ENCODE results near the gene ZBTB7B.

Gene ZBTB7B

DNA sequence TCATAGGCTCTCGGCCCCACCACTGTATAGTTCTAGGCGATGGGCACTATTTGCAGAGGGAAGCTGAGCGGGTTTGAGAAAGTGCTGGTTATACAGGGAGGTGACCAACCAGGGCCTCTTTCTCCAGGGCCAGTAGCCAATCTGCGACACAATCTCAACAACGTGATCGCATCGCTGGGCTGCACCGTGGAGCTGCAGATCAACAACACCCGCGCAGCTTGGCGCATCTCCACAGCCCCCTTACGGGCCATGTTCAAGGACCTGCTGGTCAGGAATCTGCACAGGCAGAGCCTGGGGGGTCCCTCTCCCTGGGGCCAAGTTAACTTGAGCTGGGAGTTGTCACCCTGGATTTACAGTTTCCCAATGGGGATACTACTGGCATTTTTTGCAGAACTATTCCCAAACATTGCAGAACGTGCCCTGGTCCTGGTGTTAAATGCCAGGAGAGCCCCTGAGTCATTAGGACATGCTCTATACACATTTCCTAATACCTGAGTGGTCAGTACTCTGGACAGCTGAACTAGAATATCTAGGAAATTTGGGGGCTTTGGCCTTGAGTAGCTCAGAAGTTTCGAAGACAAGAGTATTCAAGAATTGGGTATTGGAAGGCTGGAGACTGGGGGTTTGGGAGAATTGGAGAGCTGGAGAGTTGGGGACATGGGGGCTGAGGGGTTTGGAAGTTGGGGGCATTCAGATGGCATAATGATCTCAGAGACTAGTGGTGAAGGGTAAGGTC, 37.9 kb downstream of the ZBTB7B start:
- no peak for DNase-seq

DNA sequence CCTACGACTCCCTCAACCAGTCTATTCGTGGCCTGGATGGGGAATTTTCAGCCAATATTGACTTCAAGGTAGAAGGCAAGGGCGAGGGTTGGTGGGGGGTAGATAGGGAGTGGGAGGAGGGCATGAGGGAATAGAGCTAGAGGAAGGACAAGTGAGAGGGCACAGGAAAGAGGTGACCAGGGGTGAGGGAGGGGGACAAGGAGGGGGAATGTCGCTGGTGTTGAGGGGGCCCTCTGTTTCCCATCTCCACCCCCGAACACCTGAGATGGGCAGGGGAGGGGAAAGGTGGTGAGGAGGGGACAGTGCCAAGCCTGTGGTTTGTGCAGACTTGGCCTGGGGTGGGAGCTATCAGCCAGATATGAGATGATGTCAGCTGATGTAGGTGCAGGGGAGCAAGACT, 40.2 kb downstream of the ZBTB7B start:
- DNase-seq = no peak

DNA sequence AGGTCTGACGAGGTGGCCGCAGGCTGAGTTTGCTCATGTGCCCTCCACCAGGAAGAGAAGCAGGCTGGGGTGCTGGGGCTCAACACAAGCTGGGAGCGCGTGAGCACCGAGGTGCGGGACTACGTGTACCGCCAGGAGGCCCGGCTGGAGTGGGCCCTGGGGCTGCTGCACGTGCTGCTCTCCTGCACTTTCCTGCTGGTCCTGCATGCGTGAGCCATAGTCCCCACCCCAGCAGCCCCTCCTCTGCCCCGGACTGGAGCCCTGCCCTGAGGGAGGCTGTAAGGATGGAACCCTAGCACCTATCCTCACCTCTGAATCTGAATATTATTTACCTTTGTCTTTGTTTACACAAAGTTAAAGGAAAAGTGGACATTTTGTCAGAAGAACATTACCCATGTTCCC, 40.7 kb downstream of the ZBTB7B start:
- DNase-seq = no peak

DNA sequence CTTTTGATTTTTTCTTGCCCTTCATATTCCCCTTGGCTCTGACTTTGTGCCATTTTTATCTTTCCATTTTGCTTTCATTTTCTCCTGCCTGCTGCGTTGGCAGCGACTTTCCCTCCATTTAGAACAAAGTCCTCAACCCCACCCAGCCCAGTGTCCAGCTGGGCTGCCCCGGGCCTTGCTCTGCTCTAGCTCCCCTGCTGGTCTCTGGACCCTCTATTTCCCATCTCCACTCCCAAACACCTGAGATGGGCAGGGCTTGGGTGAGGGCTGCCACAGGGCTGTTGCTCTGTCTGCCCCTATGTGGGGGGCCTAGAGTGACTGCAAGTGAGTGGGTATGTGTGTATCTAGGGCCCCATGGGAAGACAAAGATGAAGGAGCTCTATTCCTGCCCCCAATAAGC, 41.2 kb downstream of the ZBTB7B start:
- no peak for DNase-seq

DNA sequence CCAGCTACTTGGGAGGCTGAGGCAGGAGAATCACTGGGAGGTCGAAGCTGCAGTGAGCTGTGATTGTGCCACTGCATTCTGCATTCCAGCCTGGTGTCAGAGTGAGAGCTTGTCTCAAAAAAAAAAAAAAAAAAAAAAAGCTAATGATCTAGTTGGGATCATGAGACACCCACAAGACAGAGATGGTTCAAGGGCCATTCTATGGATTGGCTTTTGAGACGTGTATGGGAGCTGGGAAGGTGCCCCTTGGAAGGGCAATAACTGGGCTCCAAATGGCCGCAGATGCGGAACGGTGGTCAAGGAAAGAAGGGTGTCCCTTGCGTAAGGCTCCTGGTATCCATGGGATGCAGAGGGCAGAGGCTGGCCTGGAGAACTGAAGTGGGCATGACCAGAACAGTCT, 41.8 kb downstream of the ZBTB7B start:
- no peak for DNase-seq

DNA sequence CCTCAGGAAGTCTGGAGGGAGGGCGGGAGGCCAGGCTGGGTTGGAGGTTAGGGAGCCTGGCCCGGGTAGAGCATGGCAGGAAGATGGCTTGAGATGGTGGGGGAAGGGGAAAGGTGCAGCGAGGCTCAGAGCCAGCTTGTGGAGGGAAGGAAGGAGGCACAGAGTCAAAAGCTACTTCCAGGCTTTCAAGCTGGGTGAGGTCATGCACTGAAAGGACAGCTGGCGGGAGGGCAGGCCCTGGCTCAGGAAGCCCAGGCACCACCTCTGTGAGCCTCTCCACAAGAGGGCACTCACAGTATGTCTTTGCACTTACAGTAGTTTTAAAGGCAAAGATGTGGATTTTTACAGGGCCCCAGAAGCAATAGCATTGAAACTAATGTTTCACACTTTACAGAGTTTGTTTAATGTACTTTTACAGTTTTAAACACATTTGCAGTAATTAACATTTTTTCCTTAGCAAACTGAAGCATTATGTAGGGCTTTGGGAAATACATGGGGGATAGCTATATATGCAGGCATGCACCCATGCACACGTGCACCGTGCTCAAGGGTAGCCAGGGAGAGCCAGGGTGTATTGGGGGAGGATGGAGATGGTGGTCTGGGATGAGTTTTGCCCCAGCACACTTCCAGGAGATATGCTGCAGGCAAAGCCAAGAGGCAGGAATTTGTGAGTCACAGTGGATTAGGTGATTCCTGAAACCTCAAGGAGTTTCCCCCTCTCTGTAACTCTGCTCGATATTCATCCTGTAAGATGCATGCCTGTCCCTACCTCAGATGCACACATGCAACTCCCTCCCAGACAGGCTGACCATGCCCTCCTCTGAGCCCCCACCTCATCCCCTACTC, 42.4 kb downstream of the ZBTB7B start:
- peak; percentile 95 for DNase-seq

DNA sequence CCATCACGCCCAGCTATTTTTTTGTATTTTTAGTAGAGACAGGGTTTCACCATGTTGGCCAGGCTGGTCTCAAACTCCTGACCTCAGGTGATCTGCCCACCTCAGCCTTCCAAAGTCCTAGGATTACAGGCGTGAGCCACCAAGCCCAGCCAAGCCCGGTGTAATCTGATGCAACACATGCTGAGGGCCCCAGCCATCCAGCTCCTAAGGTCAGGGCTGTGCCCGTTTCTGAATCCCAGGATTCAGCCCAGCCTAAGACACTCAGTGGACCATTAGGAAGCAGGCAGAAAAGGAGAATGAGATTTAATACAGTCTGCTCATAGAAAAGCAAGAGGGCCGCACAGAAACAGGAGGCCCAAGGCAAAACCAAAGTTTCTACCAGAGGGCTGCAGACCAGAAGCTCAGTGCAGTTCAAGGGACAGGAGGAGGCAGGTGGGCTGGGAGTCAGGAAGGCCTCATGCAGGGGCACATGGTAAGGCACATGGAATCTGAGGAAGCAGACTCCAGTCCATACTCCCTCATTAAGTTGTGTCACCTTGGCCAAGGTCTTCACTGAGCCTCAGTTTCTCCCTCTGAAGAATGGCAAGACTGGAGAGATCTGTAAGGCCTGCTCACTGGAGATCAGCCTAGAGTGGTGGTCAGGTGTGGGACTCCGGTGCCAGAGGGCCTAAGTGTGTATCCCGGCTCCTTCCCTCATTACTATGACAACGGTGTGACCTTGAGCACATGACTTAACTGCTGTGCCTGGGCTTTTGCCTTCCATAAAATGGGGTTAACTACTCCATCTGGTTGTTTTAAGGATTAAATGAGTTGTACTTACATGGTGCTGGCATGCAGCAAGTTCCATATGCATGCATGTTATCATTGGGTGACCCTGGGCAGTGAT, 46.1 kb downstream of the ZBTB7B start:
- DNase-seq = no peak

DNA sequence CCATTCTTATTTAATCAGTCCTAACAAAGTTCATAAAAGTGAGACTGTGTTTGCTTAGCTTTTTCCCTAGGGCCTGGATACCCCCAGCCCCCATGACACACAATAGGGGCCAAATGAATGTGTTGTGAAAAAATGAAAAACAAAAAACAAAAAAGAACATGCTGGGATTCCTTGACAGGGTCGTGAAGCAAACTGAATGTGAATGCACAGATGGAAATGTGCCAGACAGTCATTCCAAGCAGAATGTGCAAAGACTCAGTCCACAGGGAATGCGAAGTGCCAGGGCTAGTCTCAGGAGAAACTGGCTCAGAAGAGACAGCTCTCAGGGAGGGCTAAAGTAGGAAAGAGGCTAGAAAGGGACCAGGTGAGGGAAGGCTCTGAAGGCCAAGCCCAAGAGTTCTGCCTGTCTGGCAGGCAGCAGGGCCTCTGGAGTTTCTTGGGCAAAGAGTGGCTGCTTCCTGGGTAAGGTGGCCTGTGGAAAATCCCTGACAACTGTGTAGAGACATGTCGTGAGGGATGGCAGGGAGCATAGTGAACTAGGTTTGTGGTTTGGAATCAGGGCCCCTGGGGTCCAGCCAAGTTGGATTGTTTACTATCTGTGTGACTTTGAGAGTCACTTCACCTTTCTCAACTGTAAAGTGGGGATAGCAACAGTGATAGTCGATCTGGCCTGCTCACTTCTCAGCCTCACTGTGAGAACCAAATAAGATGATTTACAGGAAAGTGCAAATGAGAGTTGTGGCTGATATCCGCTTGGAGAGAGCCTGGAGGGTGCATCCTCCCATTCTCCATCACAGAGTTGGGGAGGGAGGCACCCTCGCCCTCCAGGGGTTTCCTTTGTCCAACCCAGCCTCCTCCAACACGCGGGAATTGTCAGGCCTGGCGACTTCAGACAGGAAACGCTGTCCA, 47.3 kb downstream of the ZBTB7B start:
- DNase-seq = peak; percentile 58

DNA sequence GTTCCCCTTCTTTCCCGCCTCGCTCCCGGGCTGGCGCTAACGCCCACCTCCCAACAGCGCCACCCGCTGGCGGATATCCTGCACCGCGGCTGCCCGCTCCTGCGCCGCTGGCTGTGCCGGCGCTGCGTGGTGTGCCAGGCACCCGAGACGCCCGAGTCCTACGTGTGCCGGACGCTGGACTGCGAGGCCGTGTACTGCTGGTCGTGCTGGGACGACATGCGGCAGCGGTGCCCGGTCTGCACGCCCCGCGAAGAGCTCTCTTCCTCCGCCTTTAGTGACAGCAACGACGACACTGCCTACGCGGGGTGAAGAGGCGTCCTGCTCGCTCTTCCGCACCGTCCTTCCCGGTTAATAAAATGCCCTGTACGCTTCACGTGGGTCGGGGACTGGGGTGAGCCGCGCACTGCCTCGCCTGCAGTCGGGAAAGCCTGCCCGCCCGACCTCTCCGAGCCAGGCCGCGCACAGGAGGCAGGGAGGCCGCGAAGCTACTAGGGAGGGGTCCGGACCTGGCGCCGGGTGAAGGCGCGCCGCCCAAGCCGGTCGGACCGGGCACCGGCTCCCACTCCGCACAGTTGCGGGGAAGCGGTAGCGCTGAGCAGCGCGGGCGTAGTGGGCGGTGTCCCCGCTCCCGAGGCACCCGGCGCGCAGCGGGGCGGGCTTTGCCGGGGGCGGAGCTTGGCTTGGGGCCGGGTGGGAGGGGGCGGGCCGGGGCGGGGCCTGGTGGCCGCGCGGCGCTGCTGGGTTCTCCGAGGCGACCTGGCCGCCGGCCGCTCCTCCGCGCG, 48.1 kb downstream of the ZBTB7B start, which contains the start of gene ADAM15:
TSS of gene ADAM15 (plus strand) at position 757 of the 782 bp plus-strand sequence. CDS start 71 bp downstream, outside the sequence.
- DNase-seq = peak; percentile 95

DNA sequence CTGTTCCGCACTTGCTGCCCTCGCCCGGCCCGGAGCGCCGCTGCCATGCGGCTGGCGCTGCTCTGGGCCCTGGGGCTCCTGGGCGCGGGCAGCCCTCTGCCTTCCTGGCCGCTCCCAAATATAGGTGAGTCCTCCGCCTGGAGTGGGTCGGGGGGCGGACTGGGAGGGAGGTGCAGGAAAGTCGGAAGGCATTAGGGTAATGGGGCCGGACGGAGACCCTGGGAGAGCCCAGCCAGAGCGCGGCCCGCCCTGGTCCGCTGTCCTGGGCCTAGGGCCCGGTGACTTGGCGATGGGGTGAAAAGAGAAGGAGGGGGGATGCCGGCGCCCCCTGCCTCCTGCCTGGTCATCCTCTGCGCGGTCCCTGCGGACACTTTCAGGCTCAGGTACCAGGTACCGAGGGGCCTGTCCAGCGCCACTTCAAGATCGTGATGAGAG, 48.8 kb downstream of the ZBTB7B start:
- no peak for DNase-seq

DNA sequence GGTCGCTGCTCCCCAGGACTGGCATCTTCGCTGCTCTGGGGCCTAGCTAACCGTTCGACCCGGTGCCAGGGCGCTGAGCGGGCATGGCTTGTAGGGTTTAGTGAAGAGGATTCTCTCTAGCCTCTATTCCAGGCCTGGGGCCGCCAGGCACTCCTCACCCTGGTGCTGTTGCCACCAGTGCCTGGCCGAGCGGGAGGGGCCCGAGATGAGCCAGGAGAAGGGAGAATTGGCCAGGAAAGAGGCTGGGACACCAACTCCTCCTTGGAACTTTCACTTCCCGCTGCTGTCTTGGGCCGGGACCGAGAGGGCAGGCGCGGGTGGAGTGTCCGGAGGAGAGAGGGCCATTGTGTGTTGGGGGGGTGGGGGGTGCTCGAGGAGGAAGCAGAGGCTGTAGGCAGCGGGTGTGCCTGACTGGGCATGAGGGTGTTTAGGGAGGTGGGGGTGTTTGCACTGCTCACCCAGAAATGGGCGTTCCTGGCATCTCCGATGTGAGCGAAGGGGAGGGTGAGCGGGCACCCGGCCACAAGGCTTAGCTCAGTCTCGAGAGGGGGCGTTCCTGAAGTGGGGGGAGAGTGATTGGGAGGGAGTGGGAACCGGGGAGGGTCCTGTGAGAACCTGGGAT, 49.3 kb downstream of the ZBTB7B start:
- DNase-seq = peak; percentile 67

DNA sequence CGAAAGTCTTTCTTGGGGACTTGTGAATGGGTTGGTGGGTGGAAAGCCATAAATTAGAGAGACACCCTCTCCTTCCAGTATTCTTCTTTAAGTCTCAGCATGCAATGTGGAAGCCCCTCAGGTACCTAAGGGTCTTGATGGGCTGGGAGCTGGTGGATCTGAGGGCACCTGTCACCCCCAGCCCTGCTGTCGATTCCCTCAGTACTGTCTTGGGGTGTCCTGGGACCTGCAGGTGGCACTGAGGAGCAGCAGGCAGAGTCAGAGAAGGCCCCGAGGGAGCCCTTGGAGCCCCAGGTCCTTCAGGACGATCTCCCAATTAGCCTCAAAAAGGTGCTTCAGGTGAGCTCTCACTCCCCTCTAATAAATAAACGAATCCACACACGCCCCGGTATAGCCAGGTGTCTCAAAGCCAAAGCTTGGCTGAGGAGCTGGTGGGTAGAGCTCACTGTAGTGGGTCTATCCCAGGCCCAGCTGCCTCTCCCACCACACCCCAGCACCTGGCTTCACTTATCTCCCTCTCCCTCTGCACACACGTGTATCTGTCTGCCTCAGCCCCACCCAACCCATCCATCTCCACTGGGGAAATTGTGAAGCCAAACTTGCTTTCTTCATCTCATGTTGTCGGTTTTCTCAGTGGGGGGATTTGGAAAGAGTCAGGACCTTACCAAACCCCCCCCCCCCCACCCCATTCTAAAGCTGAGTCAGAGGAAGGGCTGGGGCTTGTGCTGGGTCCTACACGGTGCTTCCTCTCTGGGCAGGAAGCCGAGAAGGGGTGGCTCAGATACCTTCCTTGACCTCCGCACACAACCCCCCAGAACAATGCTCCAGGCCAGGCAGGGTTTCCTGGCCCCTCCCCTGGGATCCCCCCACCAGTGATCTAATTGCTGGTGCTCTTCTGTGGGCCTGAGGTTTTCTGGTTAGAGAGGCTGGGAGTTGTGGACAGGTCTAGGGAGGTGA, 50.1 kb downstream of the ZBTB7B start:
- peak; percentile 33 for DNase-seq

DNA sequence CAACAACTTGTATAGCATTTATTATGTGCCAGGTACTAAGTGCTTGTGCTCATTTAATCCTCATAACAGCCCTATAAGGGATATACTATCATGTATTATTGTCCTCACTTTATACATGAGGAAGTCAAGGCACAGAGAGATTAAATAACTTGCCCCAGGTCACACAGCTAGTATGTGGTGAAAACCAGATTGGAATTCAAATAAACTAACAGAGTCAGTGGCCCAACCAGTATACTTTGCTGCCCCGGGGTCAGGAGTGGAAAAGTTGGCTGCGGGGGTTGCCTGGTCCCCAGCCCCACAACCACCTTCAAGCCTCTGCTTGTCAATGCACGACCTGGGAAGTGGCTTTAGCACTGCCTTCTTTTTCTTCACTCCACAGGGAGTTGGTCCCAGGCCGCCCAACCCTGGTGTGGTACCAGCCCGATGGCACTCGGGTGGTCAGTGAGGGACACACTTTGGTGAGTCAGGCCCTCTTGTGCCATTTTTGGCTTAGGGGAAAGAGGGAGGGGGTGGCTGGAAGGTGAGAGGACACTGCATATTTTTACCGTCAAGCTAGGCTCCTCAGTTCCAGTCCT, 51.0 kb downstream of the ZBTB7B start:
- no peak for DNase-seq

DNA sequence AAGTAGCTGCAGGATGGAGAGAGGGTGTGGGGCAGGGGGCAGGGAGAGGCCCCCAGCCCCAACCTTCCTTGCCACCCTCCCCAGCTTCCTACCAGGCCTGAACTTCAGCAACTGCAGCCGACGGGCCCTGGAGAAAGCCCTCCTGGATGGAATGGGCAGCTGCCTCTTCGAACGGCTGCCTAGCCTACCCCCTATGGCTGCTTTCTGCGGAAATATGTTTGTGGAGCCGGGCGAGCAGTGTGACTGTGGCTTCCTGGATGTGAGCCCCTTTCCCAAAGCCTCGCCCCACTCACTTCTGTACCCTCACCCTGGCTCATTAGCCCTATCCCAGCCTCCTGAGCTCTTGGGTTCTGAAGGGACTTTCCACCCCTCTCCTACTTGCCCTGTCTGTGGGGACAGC, 54.5 kb downstream of the ZBTB7B start:
- no peak for DNase-seq

DNA sequence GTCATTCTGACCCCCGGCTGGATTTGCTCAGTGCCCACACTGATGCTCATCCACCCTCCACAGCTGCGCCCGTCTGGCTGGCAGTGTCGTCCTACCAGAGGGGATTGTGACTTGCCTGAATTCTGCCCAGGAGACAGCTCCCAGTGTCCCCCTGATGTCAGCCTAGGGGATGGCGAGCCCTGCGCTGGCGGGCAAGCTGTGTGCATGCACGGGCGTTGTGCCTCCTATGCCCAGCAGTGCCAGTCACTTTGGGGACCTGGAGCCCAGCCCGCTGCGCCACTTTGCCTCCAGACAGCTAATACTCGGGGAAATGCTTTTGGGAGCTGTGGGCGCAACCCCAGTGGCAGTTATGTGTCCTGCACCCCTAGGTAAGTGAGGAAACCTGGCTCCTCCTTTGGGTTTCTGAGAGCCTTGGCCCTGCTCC, 55.2 kb downstream of the ZBTB7B start:
- peak; percentile 21 for DNase-seq

DNA sequence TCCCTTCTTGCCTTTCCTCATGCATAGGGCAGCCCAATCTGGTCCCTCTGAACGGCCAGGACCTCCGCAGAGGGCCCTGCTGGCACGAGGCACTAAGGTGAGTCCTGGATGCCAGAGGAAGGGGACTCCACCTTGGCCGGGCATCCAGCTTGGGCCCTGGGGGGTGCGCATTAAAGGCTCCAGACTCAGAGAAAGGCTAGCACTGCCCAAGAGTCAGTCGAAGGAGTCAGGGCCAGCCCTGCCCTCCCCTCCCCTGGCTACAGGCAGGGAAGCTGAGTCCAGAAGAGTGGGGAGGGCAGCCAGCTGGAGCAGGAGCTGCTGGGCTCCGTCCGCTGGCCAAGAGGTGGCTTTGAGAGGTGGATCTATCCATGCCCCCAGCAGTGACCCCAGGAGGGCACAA, 58.1 kb downstream of the ZBTB7B start:
- no peak for DNase-seq

DNA sequence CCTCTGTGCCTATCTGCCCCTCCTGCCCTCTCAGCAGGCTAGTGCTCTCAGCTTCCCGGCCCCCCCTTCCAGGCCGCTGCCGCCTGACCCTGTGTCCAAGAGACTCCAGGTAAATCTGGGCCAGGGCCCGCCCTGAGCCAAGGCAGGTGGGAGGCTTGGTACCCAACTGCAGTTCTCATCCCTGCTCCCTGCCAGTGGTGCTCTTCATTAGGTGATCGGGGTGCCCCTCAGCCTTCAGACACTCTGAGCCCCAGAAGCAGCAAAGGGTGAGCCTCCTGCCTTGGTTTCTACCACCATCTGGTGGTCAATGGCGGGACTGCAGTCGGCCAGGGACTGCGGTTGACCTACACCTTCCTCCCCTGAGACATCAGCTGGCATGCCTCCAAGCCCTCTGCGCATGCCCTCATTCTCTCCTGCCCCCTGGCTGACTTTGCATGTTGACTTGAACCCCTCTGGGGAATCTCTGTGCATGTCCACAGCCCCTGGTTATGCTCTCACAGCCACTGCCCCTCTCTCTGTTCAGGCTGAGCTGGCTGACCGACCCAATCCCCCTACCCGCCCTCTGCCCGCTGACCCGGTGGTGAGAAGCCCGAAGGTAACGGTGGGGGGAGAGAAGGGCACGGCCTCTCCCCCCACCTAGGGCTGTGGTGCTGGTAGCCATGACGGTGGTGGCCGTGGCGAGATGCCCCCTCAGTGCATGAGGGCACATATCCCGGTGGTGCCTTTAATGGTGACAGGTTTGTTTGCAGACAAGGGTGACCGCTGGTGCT, 59.0 kb downstream of the ZBTB7B start:
- peak; percentile 96 for DNase-seq

DNA sequence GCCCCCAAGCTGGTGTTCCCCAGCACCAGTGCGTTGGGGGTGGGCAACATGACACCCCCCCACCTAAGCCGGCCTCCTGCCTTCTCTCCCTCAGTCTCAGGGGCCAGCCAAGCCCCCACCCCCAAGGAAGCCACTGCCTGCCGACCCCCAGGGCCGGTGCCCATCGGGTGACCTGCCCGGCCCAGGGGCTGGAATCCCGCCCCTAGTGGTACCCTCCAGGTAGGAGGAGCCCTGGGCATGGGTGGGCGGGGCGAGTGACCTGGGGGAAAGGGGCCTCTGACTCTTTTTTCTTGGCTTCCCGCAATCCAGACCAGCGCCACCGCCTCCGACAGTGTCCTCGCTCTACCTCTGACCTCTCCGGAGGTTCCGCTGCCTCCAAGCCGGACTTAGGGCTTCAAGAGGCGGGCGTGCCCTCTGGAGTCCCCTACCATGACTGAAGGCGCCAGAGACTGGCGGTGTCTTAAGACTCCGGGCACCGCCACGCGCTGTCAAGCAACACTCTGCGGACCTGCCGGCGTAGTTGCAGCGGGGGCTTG, 59.6 kb downstream of the ZBTB7B start:
- peak; percentile 78 for DNase-seq
